BE2C (cell line): ENCODE data around the gene IGSF5. TPM values are rescaled to one million over a fixed set of nuclear protein-coding genes. Genes with fewer than 3 reads are reported as not detected.
"Not testable (repeated sequence)": the region's sequence is repeated elsewhere in the genome, so short reads cannot be mapped to it uniquely, and the experiment has no call there.

Experiments
- DNase-seq: peaks from one replicate; pipeline ENCODE4 v3.0.0-alpha.2; 2020
- H3K27me3 ChIP-seq: fragments of 250-450 bp; sonication (Bioruptor Pico); 2 replicates; pipeline ENCODE4 v1.5.1; 2020; ENCODE audit warnings: mild to moderate bottlenecking
- H3K36me3 ChIP-seq: fragments of 250-450 bp; sonication (Bioruptor Pico); 2 replicates; pipeline ENCODE4 v1.5.1; 2020; ENCODE audit warnings: mild to moderate bottlenecking
- H3K4me1 ChIP-seq: fragments of 250-450 bp; sonication (Bioruptor Pico); 2 replicates; pipeline ENCODE4 v1.5.1; 2020
- H3K4me3 ChIP-seq: 2 replicates; pipeline ENCODE4 v1.5.1; 2011; ENCODE audit warnings: low read depth, low read length
- H3K9me3 ChIP-seq: fragments of 250-450 bp; sonication (Bioruptor Pico); 2 replicates; pipeline ENCODE4 v1.5.1; 2020
- polyA plus RNA-seq: library from polyadenylated mRNA; unstranded; fragments of >200 nt; gene quantifications from one replicate; pipeline ENCODE4 v1.2.1, GENCODE V29; 2012; ENCODE audit warnings: low read depth, missing spikeins; ENCODE audit not compliant: insufficient read length, insufficient read depth
- TF ChIP-seq, protein P1 (sequence below): IDR thresholded peaks from 2 replicates; pipeline ENCODE4 v1.5.1; 2012; ENCODE audit warnings: mild to moderate bottlenecking, low read depth, low read length

Gene IGSF5
- polyA plus RNA-seq: not detected

DNA sequence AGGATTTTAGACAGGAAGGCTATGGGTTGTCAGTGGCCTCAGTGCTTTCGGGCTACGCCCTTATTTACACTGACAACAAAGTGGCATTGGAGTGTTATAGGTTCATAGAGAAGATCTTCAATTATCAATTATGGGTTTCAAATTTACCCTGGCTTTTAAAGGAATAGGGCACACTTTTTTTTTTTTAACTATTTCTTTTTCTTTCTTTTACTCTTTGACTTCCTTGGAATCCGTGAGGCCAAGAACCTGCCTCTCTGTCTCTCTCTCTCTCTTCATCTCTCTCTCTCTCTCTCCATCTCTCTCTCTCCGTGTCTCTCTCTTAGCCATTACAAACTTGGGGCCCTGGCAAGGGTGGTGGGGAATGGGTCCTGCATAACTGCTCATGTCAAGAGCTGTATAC, at the start of gene IGSF5:
IGSF5 (plus strand) TSS at position 301 of the 400 bp plus-strand sequence. CDS start 327 bp downstream, outside the sequence.
- not testable (repeated sequence) for H3K4me3 ChIP-seq, H3K36me3 ChIP-seq, H3K27me3 ChIP-seq, DNase-seq, H3K9me3 ChIP-seq, H3K4me1 ChIP-seq

DNA sequence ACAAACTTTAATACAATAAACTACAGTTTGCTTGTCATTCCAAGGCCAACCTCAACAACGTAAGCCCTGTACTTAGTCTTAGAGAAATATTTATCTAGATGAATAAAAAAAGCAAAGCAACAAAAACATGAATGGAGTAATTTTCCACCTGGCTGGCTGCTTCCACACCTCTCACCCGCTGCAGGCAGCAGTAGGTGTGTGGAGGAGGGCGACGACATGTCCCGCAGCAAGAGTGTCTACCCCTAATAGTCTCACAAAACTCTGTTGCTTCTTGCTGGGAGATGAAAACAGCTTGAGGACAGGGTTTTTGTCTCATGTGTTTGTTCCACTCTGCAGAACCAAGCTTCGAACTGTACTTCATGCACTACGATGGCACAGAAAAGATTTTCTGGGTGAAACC, 48.8 kb upstream of the IGSF5 start:
- no peaks in the 10 kb centered on the region for H3K36me3 ChIP-seq
- H3K4me1 ChIP-seq: no peaks in the 10 kb centered on the region
- TF ChIP-seq, protein P1, sequence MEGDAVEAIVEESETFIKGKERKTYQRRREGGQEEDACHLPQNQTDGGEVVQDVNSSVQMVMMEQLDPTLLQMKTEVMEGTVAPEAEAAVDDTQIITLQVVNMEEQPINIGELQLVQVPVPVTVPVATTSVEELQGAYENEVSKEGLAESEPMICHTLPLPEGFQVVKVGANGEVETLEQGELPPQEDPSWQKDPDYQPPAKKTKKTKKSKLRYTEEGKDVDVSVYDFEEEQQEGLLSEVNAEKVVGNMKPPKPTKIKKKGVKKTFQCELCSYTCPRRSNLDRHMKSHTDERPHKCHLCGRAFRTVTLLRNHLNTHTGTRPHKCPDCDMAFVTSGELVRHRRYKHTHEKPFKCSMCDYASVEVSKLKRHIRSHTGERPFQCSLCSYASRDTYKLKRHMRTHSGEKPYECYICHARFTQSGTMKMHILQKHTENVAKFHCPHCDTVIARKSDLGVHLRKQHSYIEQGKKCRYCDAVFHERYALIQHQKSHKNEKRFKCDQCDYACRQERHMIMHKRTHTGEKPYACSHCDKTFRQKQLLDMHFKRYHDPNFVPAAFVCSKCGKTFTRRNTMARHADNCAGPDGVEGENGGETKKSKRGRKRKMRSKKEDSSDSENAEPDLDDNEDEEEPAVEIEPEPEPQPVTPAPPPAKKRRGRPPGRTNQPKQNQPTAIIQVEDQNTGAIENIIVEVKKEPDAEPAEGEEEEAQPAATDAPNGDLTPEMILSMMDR: no peak
- no peaks in the 10 kb centered on the region for H3K9me3 ChIP-seq
- DNase-seq: no peak
- no peaks in the 10 kb centered on the region for H3K27me3 ChIP-seq
- H3K4me3 ChIP-seq: no peak overlapping the region

DNA sequence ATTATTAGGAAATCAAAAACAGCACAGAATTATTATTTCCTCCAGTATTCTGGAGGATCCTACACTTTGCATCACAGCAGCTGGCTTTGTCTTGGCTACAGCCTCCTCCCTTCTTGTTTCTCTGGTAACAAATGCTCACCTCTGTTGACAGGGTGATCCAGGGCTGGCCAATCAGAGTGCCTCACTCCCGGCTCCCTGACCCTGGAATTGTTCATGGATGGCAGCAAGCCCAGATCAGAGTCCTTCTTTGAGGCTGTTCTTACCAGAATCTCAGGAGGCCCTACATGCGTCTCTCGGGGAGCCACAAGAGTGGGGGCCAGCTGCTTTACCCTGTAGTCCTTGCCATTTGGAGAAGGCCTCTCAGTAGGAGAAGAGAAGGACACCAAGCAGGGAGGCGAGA, 48.4 kb upstream of the IGSF5 start:
- DNase-seq: no peak
- no peaks in the 10 kb centered on the region for H3K9me3 ChIP-seq
- H3K27me3 ChIP-seq: no peaks in the 10 kb centered on the region
- H3K4me3 ChIP-seq: no peak overlapping the region
- TF ChIP-seq, protein P1: no peak
- H3K4me1 ChIP-seq: no peaks in the 10 kb centered on the region
- H3K36me3 ChIP-seq: no peaks in the 10 kb centered on the region

DNA sequence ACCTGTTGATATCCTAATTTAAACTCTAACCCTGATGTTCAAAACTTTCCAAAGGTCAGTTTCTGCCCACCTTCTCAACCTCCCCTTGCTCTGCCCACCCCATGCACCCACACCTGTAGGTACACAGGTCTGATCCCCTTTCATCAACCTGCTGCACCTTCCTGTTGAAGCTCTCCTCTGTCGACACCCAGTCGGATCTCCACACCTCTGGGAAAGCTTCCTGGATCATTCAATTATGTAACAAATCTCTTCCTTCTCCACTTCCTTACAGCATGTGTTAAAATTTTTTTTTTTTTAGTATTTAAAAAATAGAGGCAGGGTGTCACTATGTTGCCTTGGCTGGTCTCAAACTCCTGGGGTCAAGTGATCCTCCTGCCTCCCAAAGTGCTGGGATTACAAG, 44.7 kb upstream of the IGSF5 start:
- H3K4me1 ChIP-seq: no peaks in the 10 kb centered on the region
- H3K36me3 ChIP-seq: no peaks in the 10 kb centered on the region
- no peak for DNase-seq

DNA sequence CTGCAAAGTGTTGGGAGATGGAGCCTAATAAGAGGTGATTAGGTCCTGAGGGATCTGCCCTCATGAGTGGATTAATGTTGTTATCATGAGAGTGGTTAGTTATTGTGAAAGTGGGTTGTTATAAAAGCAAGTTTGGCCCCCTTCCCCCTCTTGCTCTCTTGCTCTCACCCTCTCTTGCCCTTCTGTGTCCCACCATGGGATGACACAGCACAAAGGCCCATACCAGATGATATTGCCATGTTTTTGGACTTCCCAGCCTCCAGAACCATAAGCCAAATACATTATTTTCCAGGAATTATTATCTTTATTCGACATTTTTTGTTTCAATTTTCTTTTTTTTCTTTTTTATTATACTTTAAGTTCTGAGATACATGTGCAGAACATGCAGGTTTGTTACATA, 41.4 kb upstream of the IGSF5 start:
- TF ChIP-seq, protein P1: no peak
- no peak for DNase-seq
- H3K4me3 ChIP-seq: no peak overlapping the region
- H3K9me3 ChIP-seq: no peaks in the 10 kb centered on the region
- H3K4me1 ChIP-seq: no peaks in the 10 kb centered on the region
- H3K27me3 ChIP-seq: no peaks in the 10 kb centered on the region
- no peaks in the 10 kb centered on the region for H3K36me3 ChIP-seq

More for the DNA sequence above, 44.7 kb upstream of the IGSF5 start:
- H3K9me3 ChIP-seq: no peaks in the 10 kb centered on the region
- H3K27me3 ChIP-seq: no peaks in the 10 kb centered on the region
- TF ChIP-seq, protein P1: no peak
- no peak overlapping the region for H3K4me3 ChIP-seq

DNA sequence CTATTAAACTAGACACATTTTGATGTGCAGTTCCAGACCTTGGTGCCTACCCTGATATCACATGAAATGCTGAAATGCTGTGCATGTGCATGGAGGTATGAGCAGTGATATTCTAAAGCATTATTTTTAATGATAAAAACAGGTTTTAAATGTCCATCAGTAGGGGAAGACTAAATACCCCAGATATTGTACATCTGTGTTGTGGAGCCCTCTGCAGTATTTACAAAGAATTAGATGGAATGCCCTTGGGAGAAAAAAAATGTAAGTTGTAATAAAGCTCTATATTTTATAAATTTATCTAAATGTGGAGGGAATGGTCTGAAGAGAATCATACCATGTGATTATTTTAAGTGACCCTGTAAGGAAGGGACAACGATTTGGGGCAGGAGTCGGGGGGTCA, 39.1 kb upstream of the IGSF5 start:
- H3K4me3 ChIP-seq: no peak overlapping the region
- H3K27me3 ChIP-seq: no peaks in the 10 kb centered on the region
- H3K36me3 ChIP-seq: no peaks in the 10 kb centered on the region
- no peaks in the 10 kb centered on the region for H3K9me3 ChIP-seq
- H3K4me1 ChIP-seq: no peaks in the 10 kb centered on the region
- TF ChIP-seq, protein P1: no peak
- no peak for DNase-seq

DNA sequence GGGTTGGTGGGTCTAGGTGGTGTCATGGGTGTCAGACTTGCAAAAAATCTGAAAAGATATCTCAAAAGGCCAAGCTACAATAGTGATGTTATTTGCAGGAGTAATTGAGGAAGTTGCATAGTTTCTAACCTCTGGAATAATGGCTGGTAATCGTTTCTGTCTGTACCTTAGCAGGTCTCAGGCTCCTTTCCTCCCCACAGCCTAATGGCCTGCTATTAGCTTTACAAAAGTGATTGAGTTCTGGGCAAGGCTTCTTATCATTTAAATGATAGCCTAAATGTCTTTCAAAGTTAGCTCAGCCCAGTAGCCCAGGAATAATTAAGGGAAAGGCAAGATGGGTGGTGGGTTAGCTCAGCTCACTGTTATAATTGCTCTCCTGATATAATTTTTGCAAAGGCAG, 37.7 kb upstream of the IGSF5 start:
- Histone ChIP-seq H3K4me1 (no peaks in the 10 kb centered on the region), H3K4me3 (no peak overlapping the region), H3K9me3 (no peaks in the 10 kb centered on the region), H3K27me3 (no peaks in the 10 kb centered on the region), H3K36me3 (no peaks in the 10 kb centered on the region)
- DNase-seq: no peak
- TF ChIP-seq, protein P1: no peak
